GM21717 (cell line): ENCODE results near the gene TFB2M.
"Not testable (repeated sequence)": the region's sequence is repeated elsewhere in the genome, so short reads cannot be mapped to it uniquely, and the experiment has no call there.

ENCODE experiments used
- ATAC-seq: cut with Tn5 transposase; IDR thresholded peaks from one replicate; pipeline ENCODE4 v1.9.1; 2021; ENCODE audit warnings: mild to moderate bottlenecking, moderate library complexity; ENCODE audit not compliant: unreplicated experiment

Gene TFB2M, protein sequence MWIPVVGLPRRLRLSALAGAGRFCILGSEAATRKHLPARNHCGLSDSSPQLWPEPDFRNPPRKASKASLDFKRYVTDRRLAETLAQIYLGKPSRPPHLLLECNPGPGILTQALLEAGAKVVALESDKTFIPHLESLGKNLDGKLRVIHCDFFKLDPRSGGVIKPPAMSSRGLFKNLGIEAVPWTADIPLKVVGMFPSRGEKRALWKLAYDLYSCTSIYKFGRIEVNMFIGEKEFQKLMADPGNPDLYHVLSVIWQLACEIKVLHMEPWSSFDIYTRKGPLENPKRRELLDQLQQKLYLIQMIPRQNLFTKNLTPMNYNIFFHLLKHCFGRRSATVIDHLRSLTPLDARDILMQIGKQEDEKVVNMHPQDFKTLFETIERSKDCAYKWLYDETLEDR

GRCh38 chr1:246566128-246566812 is at the start of gene TFB2M, which contains the start of gene CNST:
Gene TFB2M, minus strand, starts transcription at chr1:246566261. Its CDS starts 123 bp downstream, at chr1:246566138.
Gene CNST, plus strand, starts transcription at chr1:246566456. Its CDS starts 25,107 bp downstream, at chr1:246591563.
- ATAC-seq, result peak; percentile 95

- no peak for ATAC-seq
These were observed 47.2 kb upstream of the TFB2M start for GRCh38 chr1:246613096-246613758.

DNA sequence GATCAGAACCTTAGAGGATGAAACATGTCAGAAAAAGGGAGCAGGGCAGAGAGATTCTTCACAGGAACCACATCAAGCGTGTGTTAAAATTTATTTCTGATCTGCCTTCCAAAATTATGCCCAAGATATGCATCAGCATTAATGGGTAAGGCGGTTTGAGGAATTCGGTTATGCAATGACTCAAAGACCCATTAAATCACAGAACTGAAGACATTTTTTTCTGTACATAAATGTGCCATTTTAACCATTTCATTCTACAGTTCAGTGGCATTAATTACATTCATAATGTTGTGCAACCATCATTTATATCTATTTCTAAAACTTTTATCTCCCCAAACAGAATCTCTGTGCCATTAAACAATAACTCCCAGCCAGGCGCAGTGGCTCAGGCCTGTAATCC is 43.6 kb upstream of the TFB2M start:
- ATAC-seq, result no peak

- ATAC-seq, result no peak
These were observed 42.7 kb upstream of the TFB2M start for GRCh38 chr1:246608616-246609376.

DNA sequence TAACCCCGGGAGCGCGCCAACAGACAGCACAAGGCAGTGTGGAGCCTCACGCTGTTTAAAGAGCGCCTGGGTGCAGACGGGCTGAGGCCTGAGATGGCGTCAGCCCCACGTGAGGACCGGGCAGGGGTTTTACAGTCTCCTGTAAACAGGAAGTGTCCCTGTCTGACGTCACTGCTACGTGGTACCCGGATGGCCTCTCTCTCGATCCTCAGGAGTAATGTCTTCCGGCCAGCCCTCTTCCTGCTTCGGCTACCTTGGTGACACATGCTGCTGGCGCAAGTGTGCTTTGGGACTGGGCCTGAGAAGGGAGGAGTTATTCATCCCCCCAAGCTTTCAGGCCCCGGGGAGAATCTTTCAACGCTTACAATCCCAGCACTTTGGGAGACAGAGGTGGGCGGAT is 41.4 kb upstream of the TFB2M start:
- ATAC-seq, result no peak

DNA sequence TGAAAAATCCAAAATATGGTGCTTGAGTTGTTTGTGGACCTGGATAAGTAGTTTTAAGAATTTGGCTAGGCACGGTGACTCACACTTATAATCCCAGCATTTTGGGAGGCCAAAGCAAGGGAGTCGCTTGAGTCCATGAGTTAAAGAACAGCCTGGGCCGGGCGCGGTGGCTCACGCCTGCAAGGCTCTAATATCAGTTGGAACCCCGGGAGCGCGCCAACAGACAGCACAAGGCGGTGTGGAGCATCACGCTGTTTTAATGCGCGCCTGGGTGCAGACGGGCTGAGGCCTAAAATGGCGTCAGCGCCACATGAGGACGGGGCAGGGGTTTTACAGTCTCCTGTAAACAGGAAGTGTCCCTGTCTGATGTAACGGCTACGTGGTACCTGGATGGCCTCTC is 39.2 kb upstream of the TFB2M start:
- ATAC-seq, result not testable (repeated sequence)

DNA sequence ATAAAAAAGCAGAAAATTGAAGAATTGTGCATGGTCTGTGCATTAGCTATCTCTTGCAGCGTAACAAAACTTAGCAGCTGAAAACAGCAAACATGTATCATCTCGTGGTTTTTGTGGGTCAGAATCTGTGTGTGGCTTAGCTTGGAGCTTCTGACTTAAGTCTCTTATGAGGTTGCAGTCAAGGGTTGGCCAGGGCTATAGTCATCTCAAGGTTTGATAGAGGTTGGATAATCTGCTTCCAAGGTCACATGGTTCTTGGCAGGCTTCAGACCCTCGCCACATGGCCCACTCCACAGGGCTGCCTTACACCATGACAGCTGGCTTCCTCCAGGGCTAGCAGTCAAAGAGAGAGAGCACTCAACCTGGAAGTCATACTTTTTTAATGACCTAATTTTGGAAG is 36.1 kb upstream of the TFB2M start:
- no peak for ATAC-seq

DNA sequence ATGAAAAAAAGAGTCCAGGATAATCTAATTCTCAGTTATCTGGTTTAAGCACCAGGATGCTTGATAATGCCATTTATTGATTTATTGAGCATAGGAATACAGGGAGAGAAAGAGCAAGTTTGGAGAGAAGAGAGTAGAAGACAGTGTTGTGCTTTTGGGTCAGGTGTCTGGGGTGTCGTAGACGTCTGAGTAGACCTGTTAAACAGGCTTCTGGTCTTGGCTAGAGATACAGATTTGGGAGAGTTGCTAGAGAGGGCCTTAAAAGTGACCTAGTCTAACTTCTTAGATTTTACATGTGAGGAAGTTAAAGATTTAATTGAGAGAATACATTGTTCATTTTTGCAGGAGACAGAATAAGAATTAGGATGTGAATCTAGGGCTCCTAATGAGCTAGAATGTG is 34.5 kb upstream of the TFB2M start:
- ATAC-seq, result no peak

DNA sequence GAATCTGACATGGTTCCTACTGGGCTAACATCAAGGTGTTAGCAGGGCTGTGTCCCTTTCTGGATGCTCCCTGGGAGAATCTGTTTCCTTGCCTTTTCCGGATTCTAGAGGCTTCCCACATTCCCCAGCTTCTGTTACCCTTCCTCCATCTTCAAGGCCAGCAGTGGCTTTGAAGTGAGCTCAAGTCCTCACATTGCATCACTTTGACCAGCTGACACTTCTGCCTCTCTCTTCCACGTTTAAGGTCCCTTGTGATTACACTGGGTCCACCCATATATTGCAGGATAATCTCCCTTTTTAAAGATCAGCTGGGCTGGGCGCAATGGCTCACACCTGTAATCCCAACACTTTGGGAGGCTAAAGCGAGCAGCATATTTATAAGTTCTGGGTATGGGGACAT is 33.3 kb upstream of the TFB2M start:
- ATAC-seq, result no peak

DNA sequence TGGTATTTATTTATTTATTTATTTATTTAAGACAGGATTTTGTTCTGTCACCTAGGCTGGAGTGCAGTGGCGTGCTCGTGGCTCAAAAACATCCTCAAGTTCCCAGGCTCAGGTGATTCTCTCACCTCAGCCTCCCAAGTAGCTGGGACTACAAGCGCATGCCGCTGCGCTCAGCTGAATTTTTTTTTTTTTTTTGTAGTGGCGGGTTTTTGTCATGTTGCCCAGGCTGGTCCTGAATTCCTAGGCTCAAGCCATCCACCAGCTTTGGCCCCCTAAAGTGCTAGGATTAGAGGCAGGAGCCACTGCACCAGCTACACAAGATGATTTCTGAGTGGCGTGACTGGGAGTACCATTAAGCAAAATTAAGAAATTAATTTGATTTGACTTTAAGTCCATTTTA is 31.9 kb upstream of the TFB2M start:
- ATAC-seq, result no peak

- ATAC-seq, result no peak
These were observed 31.3 kb upstream of the TFB2M start for GRCh38 chr1:246597340-246597739.

GRCh38 chr1:246595146-246595545 is 29.1 kb upstream of the TFB2M start:
- no peak for ATAC-seq

DNA sequence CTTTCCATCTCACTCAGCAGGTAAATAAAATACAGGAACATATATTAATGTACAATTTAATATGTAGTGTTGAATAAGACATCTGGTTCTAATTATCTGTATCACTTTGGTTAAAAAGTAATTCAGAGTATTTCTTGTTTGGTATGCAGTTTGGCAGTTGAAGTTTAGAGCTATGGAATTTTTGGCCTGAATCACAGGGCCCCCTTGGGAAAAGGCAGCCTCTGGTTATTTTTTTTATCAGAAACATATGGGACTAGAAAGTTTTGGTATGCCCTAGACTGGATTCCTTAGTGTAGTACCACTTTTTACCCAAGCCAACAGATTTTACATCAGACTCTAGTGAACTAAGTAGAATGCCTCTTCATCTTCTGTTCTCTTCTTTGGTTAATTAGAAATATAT is 26.6 kb upstream of the TFB2M start:
- no peak for ATAC-seq

- ATAC-seq, result no peak
These were observed 25.9 kb upstream of the TFB2M start for GRCh38 chr1:246591958-246592357.

DNA sequence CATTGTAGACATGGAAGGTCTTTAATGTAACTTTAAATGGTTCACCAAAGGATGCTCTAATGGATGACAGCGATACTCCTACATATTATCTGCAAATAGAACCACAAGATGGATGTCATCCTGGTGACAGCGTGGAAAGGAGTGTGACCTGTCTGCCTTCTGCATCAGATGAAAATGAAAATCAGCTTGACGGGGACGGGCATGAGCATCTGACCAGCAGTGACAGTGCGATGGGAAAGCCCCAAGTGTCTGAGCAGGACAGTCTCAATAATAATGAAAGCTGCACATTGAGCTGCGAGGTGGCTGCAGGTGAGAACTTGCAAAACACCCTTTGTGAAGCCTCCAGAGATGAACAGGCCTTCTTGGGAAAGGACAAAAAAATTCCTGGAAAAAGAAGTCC is 25.4 kb upstream of the TFB2M start:
- ATAC-seq, result peak; percentile 97

DNA sequence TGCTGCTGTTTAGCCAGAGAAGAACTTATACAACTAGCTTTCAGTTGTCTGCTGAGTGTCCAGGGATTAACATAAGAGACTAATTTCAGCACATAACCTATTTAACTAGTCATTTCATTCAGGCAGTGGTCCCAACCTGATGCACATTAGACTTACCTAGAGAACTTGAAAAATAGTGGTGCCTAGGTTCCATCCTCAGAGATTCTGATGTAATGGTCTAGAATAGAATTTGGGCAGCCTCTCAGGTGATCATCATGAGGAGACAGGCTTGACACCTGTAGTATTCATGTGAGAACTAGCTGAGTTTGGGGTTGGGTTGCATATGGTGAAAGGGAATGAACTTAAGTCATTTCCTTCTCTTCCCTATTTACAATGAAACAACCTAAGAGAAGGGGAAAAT is 25.0 kb upstream of the TFB2M start:
- ATAC-seq, result peak; percentile 57

GRCh38 chr1:246589919-246590318 is 23.9 kb upstream of the TFB2M start:
- ATAC-seq, result not testable (repeated sequence)

DNA sequence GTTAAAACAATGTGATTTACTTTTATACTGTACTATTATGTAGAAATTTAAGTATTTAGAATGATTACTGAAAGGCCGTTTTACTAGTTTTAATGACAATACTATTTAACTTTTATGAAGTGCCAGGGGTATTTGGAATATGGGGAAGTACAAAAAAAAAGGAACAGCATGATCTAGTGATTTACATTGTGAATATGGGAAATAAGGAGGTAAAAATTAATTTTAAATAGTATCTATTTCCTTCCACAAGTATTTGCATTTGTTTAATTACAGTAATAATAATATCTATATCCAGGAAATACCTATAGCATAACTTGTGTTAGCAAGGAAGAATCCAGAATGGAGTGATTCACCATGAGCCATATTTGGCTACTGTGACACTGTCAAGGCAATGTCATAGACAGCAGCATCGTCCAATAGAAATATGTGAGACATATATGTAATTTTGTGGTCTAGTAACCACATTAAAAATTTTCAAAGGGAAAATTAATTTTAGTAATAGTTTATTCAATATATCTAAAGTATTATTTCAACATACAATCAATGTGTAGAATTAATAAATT is 22.2 kb upstream of the TFB2M start:
- ATAC-seq, result no peak

DNA sequence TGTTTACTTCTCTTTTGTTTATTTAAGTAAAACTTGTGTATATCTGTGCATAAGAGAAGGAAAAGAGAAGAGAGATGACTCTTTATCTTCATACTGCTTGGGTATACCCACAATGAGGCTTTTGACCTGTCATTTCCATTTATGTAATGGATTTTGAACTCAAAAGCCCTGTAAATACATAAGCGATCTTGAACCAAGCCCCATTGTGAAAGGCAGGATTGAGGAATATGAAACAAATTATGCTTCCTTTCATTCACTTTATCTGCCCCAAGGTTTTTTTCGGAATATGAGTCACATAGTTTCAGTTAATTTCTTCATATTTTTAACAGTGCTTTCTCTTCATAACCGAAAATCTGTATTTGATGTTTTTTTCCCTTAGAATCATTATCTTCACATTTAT is 21.5 kb upstream of the TFB2M start:
- ATAC-seq, result no peak

DNA sequence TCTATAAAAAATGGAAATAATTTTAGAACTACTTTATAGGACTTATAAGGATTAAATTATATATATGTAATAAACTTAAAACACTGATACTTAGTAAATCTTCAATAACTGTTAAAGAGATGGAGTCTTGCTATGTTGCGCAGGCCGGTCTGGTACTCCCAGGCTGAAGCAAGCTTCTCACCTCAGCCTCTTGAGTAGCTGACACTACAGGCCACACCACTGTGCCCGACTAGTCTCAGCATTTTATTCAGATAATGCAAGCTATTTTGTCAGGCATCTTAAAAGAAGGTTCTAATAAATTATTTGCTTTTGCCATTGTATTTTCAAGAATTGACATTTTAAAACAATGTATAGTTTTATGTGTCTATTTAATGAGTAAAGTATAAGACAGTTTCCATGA is 21.0 kb upstream of the TFB2M start:
- ATAC-seq, result no peak
